GM23338 (cell line): ENCODE data around the gene CPM. TPM values are rescaled to one million over a fixed set of nuclear protein-coding genes. Genes with fewer than 3 reads are reported as not detected.

ENCODE experiments used
- ATAC-seq: fragments of 200-7000 bp; cut with Tn5 transposase; 3 replicates; pipeline ENCODE4 v1.9.1; 2020
- DNase-seq: peaks from one replicate; pipeline ENCODE4 v3.0.0-alpha.2; 2015; ENCODE audit warnings: low spot score
- H2AFZ ChIP-seq: fragments of 200-600 bp; sonication (generic); 2 replicates; pipeline ENCODE4 v1.8.0; 2016; ENCODE audit warnings: antibody characterized with exemption, mild to moderate bottlenecking, moderate library complexity
- H3F3A ChIP-seq: fragments of 200-600 bp; sonication (generic); replicated peaks from 2 replicates; pipeline ENCODE4 v1.8.0; 2017; ENCODE audit warnings: antibody characterized with exemption, mixed run types, low read depth
- H3K27ac ChIP-seq: fragments of 200-600 bp; sonication (generic); 2 replicates; pipeline ENCODE4 v1.6.1; 2016; ENCODE audit warnings: low read depth
- H3K27me3 ChIP-seq: fragments of 200-600 bp; sonication (generic); 2 replicates; pipeline ENCODE4 v1.8.0; 2016; ENCODE audit warnings: mild to moderate bottlenecking, mixed run types, moderate library complexity; ENCODE audit not compliant: insufficient read depth
- H3K36me3 ChIP-seq: fragments of 200-600 bp; sonication (generic); 2 replicates; pipeline ENCODE4 v1.8.0; 2016; ENCODE audit warnings: mild to moderate bottlenecking; ENCODE audit not compliant: insufficient read depth
- H3K4me1 ChIP-seq: fragments of 200-600 bp; sonication (generic); 2 replicates; pipeline ENCODE4 v1.8.0; 2016; ENCODE audit warnings: mild to moderate bottlenecking, moderate library complexity; ENCODE audit not compliant: insufficient read depth
- H3K4me2 ChIP-seq: fragments of 200-600 bp; sonication (generic); 2 replicates; pipeline ENCODE4 v1.7.1; 2017; ENCODE audit warnings: mixed run types
- H3K4me3 ChIP-seq: fragments of 200-600 bp; sonication (generic); 2 replicates; pipeline ENCODE4 v1.6.1; 2016; ENCODE audit warnings: mixed run types
- H3K79me2 ChIP-seq: fragments of 200-600 bp; sonication (generic); replicated peaks from 2 replicates; pipeline ENCODE4 v1.8.0; 2017; ENCODE audit warnings: mild to moderate bottlenecking; ENCODE audit not compliant: insufficient read depth
- H3K9me2 ChIP-seq: fragments of 200-600 bp; sonication (generic); 2 replicates; pipeline ENCODE4 v1.8.0; 2017; ENCODE audit not compliant: insufficient read depth
- H4K20me1 ChIP-seq: fragments of 200-600 bp; sonication (generic); replicated peaks from 2 replicates; pipeline ENCODE4 v1.8.0; 2017; ENCODE audit warnings: mild to moderate bottlenecking; ENCODE audit not compliant: insufficient read depth
- H3K27ac Mint-ChIP-seq: 2 replicates; pipeline ENCODE4 v1.8.0; 2020; ENCODE audit warnings: inconsistent platforms, mild to moderate bottlenecking, moderate library complexity, mixed read lengths
- H3K27me3 Mint-ChIP-seq: 3 replicates; pipeline ENCODE4 v1.8.0; 2022; ENCODE audit warnings: low read depth, mild to moderate bottlenecking, moderate library complexity, mixed read lengths, inconsistent platforms; ENCODE audit not compliant: insufficient read depth, poor library complexity
- H3K36me3 Mint-ChIP-seq: 3 replicates; pipeline ENCODE4 v1.8.0; 2021; ENCODE audit warnings: low read depth, mild to moderate bottlenecking, inconsistent platforms, moderate library complexity, mixed read lengths
- H3K4me1 Mint-ChIP-seq: 3 replicates; pipeline ENCODE4 v1.8.0; 2020; ENCODE audit warnings: mild to moderate bottlenecking, inconsistent platforms, mixed read lengths
- H3K4me3 Mint-ChIP-seq: 3 replicates; pipeline ENCODE4 v1.8.0; 2021; ENCODE audit warnings: moderate library complexity, mild to moderate bottlenecking, inconsistent platforms, mixed read lengths
- H3K9me3 Mint-ChIP-seq: 3 replicates; pipeline ENCODE4 v1.8.0; 2020; ENCODE audit warnings: moderate library complexity, mild to moderate bottlenecking, inconsistent platforms, mixed read lengths
- CREB1 ChIP-seq: fragments of 250-450 bp; sonication (Bioruptor Pico); IDR thresholded peaks from 2 replicates; pipeline ENCODE4 v1.5.0; 2020; ENCODE audit warnings: low read depth, mild to moderate bottlenecking, moderate library complexity
- CTCF ChIP-seq, 2 experiments: fragments of 200-600 bp in 1 of 2; sonication (generic) in 1 of 2; conservative IDR thresholded peaks; 2 replicates each; pipeline versions ENCODE4 v1.5.1 to v1.6.1; 2016 to 2017; ENCODE audit warnings: antibody characterized with exemption in 2 of 2, low read depth in 2 of 2, mild to moderate bottlenecking in 2 of 2, moderate library complexity in 1 of 2
- ETS1 ChIP-seq: IDR thresholded peaks from 2 replicates; pipeline ENCODE4 v1.6.1; 2016; ENCODE audit warnings: antibody characterized with exemption
- EZH2 ChIP-seq: fragments of 200-600 bp; sonication (generic); IDR thresholded peaks from one replicate; pipeline ENCODE4 v1.8.0; 2017; ENCODE audit warnings: antibody characterized with exemption, mild to moderate bottlenecking, low read depth; ENCODE audit not compliant: unreplicated experiment
- EZH2phosphoT487 ChIP-seq: fragments of 200-600 bp; sonication (generic); IDR thresholded peaks from one replicate; pipeline ENCODE4 v1.8.1; 2018; ENCODE audit warnings: antibody characterized with exemption; ENCODE audit not compliant: unreplicated experiment
- JUNB ChIP-seq: IDR thresholded peaks from one replicate; pipeline ENCODE4 v1.6.1; 2016; ENCODE audit warnings: antibody characterized with exemption; ENCODE audit not compliant: unreplicated experiment
- NANOG ChIP-seq: IDR thresholded peaks from 2 replicates; pipeline ENCODE4 v1.6.1; 2016; ENCODE audit warnings: antibody characterized with exemption, borderline replicate concordance
- POLR2AphosphoS5 ChIP-seq: IDR thresholded peaks from 2 replicates; pipeline ENCODE4 v1.6.1; 2016; ENCODE audit warnings: antibody characterized with exemption, low read depth
- REST ChIP-seq: IDR thresholded peaks from one replicate; pipeline ENCODE4 v1.6.1; 2018; ENCODE audit warnings: antibody characterized with exemption; ENCODE audit not compliant: unreplicated experiment
- STAT1 ChIP-seq: IDR thresholded peaks from one replicate; pipeline ENCODE4 v1.6.1; 2016; ENCODE audit warnings: antibody characterized with exemption; ENCODE audit not compliant: unreplicated experiment
- ZNF114 ChIP-seq: fragments of 250-450 bp; sonication (Bioruptor Pico); IDR thresholded peaks from 2 replicates; pipeline ENCODE4 v1.5.0; 2020; ENCODE audit warnings: mild to moderate bottlenecking, moderate library complexity
- ZNF331 ChIP-seq: fragments of 250-450 bp; sonication (Bioruptor Pico); IDR thresholded peaks from 2 replicates; pipeline ENCODE4 v1.5.0; 2020; ENCODE audit warnings: low read depth, mild to moderate bottlenecking, moderate library complexity
- ZNF462 ChIP-seq: fragments of 250-450 bp; sonication (Bioruptor Pico); IDR thresholded peaks from 2 replicates; pipeline ENCODE4 v1.5.0; 2020; ENCODE audit warnings: mild to moderate bottlenecking, moderate library complexity
- polyA plus RNA-seq: library from polyadenylated mRNA; unstranded; fragments of >200 nt; fragmentation: Nextera tagmentation; extraction: Ambion mirVana; gene quantifications from 2 replicates; pipeline ENCODE4 v1.2.1, GENCODE V29; 2016
- total RNA-seq: library from RNA; depleted of rRNA; stranded (reverse); fragments of >200 nt; shearing (Covaris generic); gene quantifications from 2 replicates; pipeline ENCODE4 v1.2.3, GENCODE V29; 2014

The CPM gene
- total and polyA plus RNA-seq, 2 experiments from 2014 or later = 0.37 to 5.8 TPM

GRCh38 chr12:68882251-68882964, 50.6 kb downstream of the CPM start:
- no peak for DNase-seq
- Histone ChIP-seq H3K36me3 (no peaks in the 10 kb centered on the region), H3K27ac (no peak overlapping the region), H3K4me1 (no peaks in the 10 kb centered on the region), H3K79me2 (no peaks in the 10 kb centered on the region), H2AFZ (no peak overlapping the region), H3K4me2 (no peak overlapping the region), H3K27me3 (no peaks in the 10 kb centered on the region), H3F3A (no peaks in the 10 kb centered on the region), H3K4me3 (no peak overlapping the region), H4K20me1 (no peaks in the 10 kb centered on the region), H3K9me2 (no peaks in the 10 kb centered on the region)
- Mint-ChIP-seq H3K4me3 (no peak overlapping the region), H3K36me3 (no peaks in the 10 kb centered on the region), H3K27ac (no peak overlapping the region), H3K4me1 (no peaks in the 10 kb centered on the region), H3K9me3 (no peaks in the 10 kb centered on the region), H3K27me3 (peaks cover 2% of the 10 kb centered on the region)
- no peak for TF ChIP-seq EZH2
- no peak for TF ChIP-seq CREB1 (CRISPR knock-in tag)
- TF ChIP-seq ZNF331 (CRISPR knock-in tag) = no peak
- TF ChIP-seq JUNB = no peak
- no peak for TF ChIP-seq ZNF462
- TF ChIP-seq NANOG = no peak
- no peak for TF ChIP-seq EZH2phosphoT487
- TF ChIP-seq CTCF (conservative IDR thresholded peaks at IDR 0.05; ENCODE audit: low read depth in 2 of 2) = no peak
- TF ChIP-seq ZNF114 = no peak
- no peak for TF ChIP-seq ETS1
- TF ChIP-seq STAT1 = no peak
- no peak for TF ChIP-seq REST
- no peak for TF ChIP-seq POLR2AphosphoS5
- ATAC-seq = no peak
